Peyer's patch (tissue), 4 donors: Measurements from ENCODE around the gene BICD1.

ENCODE experiments used
- CTCF ChIP-seq, 6 experiments: fragments of 450-650 bp in 4 of 6; fragments of 200-600 bp in 2 of 6; sonication (generic) in 1 of 6; IDR thresholded peaks; one replicate each; pipeline ENCODE4 v1.5.1; 2017 to 2019; ENCODE audit warnings: antibody characterized with exemption in 6 of 6, mild to moderate bottlenecking in 3 of 6, moderate library complexity in 1 of 6
- POLR2A ChIP-seq, 2 donors: fragments of 450-650 bp; IDR thresholded peaks; one replicate each; pipeline ENCODE4 v1.5.1; 2017; ENCODE audit warnings: antibody characterized with exemption in 2 of 2, mild to moderate bottlenecking in 2 of 2, moderate library complexity in 2 of 2

GRCh38 chr12:32261638-32262037, 155.0 kb downstream of the BICD1 start:
- TF ChIP-seq POLR2A (IDR thresholded peaks at IDR 0.05) (no peak), CTCF (IDR thresholded peaks at IDR 0.05) (no peak)
